H9 (cell line): Measurements from ENCODE around the gene IGF2BP3. TPM values are rescaled to one million over a fixed set of nuclear protein-coding genes. Genes with fewer than 3 reads are reported as not detected.

Source experiments
- DNase-seq: peaks from one replicate; pipeline ENCODE4 v3.0.0-alpha.2; 2017
- H2AFZ ChIP-seq: one replicate; pipeline ENCODE4 v1.6.1; 2013; ENCODE audit warnings: mild to moderate bottlenecking, low read length, control low read depth, moderate library complexity
- H2AK5ac ChIP-seq: 2 replicates; pipeline ENCODE4 v1.6.1; 2013; ENCODE audit warnings: low read length, control low read depth, mixed read lengths; ENCODE audit not compliant: insufficient read length
- H2BK120ac ChIP-seq: one replicate; pipeline ENCODE4 v1.6.1; 2013; ENCODE audit warnings: low read depth, mild to moderate bottlenecking, low read length, control low read depth, inconsistent platforms; ENCODE audit not compliant: poor library complexity, severe bottlenecking
- H2BK12ac ChIP-seq: 2 replicates; pipeline ENCODE4 v1.6.1; 2013; ENCODE audit warnings: low read length, control low read depth, mixed read lengths, low read depth; ENCODE audit not compliant: insufficient read length
- H2BK15ac ChIP-seq: 2 replicates; pipeline ENCODE4 v1.6.1; 2013; ENCODE audit warnings: low read depth, low read length, control low read depth
- H2BK20ac ChIP-seq: one replicate; pipeline ENCODE4 v1.6.1; 2013; ENCODE audit warnings: low read depth, mild to moderate bottlenecking, low read length, control low read depth, inconsistent platforms; ENCODE audit not compliant: poor library complexity, severe bottlenecking
- H2BK5ac ChIP-seq: 2 replicates; pipeline ENCODE4 v1.6.1; 2013; ENCODE audit warnings: low read length, control low read depth, mixed read lengths; ENCODE audit not compliant: insufficient read length
- H3K14ac ChIP-seq: 2 replicates; pipeline ENCODE4 v1.6.1; 2013; ENCODE audit warnings: low read length, control low read depth; ENCODE audit not compliant: insufficient read depth
- H3K18ac ChIP-seq: 2 replicates; pipeline ENCODE4 v1.6.1; 2013; ENCODE audit warnings: low read depth, mild to moderate bottlenecking, mixed read lengths, low read length, control low read depth; ENCODE audit not compliant: insufficient read length
- H3K23ac ChIP-seq: 2 replicates; pipeline ENCODE4 v1.6.1; 2013; ENCODE audit warnings: low read length, control low read depth, mixed read lengths, low read depth; ENCODE audit not compliant: insufficient read length
- H3K23me2 ChIP-seq: 2 replicates; pipeline ENCODE4 v1.6.1; 2013; ENCODE audit warnings: low read depth, mild to moderate bottlenecking, mixed read lengths, low read length, control low read depth; ENCODE audit not compliant: insufficient read length, poor library complexity, severe bottlenecking
- H3K27ac ChIP-seq: 2 replicates; pipeline ENCODE4 v1.5.1; 2013; ENCODE audit warnings: low read length, control low read depth, mixed read lengths, low read depth; ENCODE audit not compliant: insufficient read length
- H3K27me3 ChIP-seq: 2 replicates; pipeline ENCODE4 v1.6.1; 2013; ENCODE audit warnings: low read length, control low read depth, inconsistent platforms; ENCODE audit not compliant: insufficient read depth
- H3K4ac ChIP-seq: 2 replicates; pipeline ENCODE4 v1.6.1; 2013; ENCODE audit warnings: low read depth, mild to moderate bottlenecking, control low read depth, inconsistent platforms, low read length, moderate library complexity
- H3K4me1 ChIP-seq: 2 replicates; pipeline ENCODE4 v1.6.1; 2013; ENCODE audit warnings: low read length, control low read depth, inconsistent platforms; ENCODE audit not compliant: insufficient read depth
- H3K4me2 ChIP-seq: 2 replicates; pipeline ENCODE4 v1.6.1; 2013; ENCODE audit warnings: low read length, control low read depth, mixed read lengths; ENCODE audit not compliant: insufficient read length, insufficient read depth
- H3K56ac ChIP-seq: 2 replicates; pipeline ENCODE4 v1.6.1; 2013; ENCODE audit warnings: low read depth, mild to moderate bottlenecking, mixed read lengths, low read length, control low read depth; ENCODE audit not compliant: insufficient read length
- H3K79me1 ChIP-seq: 2 replicates; pipeline ENCODE4 v1.6.1; 2013; ENCODE audit warnings: low read depth, mild to moderate bottlenecking, moderate library complexity, low read length, control low read depth, inconsistent platforms; ENCODE audit not compliant: insufficient read depth, poor library complexity, severe bottlenecking
- H3K79me2 ChIP-seq: 2 replicates; pipeline ENCODE4 v1.6.1; 2013; ENCODE audit warnings: low read length, control low read depth, inconsistent platforms; ENCODE audit not compliant: insufficient read depth
- H3K9ac ChIP-seq: 2 replicates; pipeline ENCODE4 v1.6.1; 2013; ENCODE audit warnings: low read length, control low read depth, mixed read lengths; ENCODE audit not compliant: insufficient read length; ENCODE audit errors: extremely low read depth
- H3K9me3 ChIP-seq: one replicate; pipeline ENCODE4 v1.6.1; 2013; ENCODE audit warnings: low read depth, low read length, inconsistent platforms; ENCODE audit not compliant: control insufficient read depth
- H3T11ph ChIP-seq: one replicate; pipeline ENCODE4 v1.6.1; 2013; ENCODE audit warnings: mild to moderate bottlenecking, low read length, control low read depth, inconsistent platforms
- H4K20me1 ChIP-seq: one replicate; pipeline ENCODE4 v1.6.1; 2013; ENCODE audit not compliant: control insufficient read depth, insufficient read length, insufficient read depth
- H4K5ac ChIP-seq: 2 replicates; pipeline ENCODE4 v1.6.1; 2013; ENCODE audit warnings: low read depth, mild to moderate bottlenecking, mixed read lengths, low read length, control low read depth; ENCODE audit not compliant: insufficient read length
- H4K8ac ChIP-seq: replicated peaks from 2 replicates; pipeline ENCODE4 v1.6.1; 2013; ENCODE audit warnings: low read length, control low read depth, mixed read lengths, low read depth; ENCODE audit not compliant: insufficient read length
- H4K91ac ChIP-seq: 2 replicates; pipeline ENCODE4 v1.6.1; 2013; ENCODE audit warnings: low read depth, mild to moderate bottlenecking, moderate library complexity, mixed read lengths, low read length, control low read depth; ENCODE audit not compliant: insufficient read length
- H3K27ac Mint-ChIP-seq, 3 experiments: 2 replicates in 2 of 3; 3 replicates in 1 of 3; pipeline ENCODE4 v1.8.0; 2020 to 2021; ENCODE audit warnings: mixed read lengths in 3 of 3, mild to moderate bottlenecking in 1 of 3, moderate library complexity in 1 of 3
- H3K27me3 Mint-ChIP-seq: 2 replicates; pipeline ENCODE4 v1.8.0; 2021; ENCODE audit warnings: low read depth, mild to moderate bottlenecking, moderate library complexity, mixed read lengths
- H3K36me3 Mint-ChIP-seq, 3 experiments: 2 replicates in 2 of 3; 3 replicates in 1 of 3; pipeline ENCODE4 v1.8.0; 2020 to 2021; ENCODE audit warnings: low read depth in 3 of 3, mixed read lengths in 3 of 3; ENCODE audit not compliant: insufficient read depth in 1 of 3
- H3K4me1 Mint-ChIP-seq, 2 experiments: 2 replicates each; pipeline ENCODE4 v1.8.0; 2020; ENCODE audit warnings: mixed read lengths in 2 of 2
- H3K4me3 Mint-ChIP-seq, 2 experiments: 2 replicates in 1 of 2; 3 replicates in 1 of 2; pipeline ENCODE4 v1.8.0; 2020 to 2021; ENCODE audit warnings: mild to moderate bottlenecking in 2 of 2, mixed read lengths in 2 of 2, moderate library complexity in 1 of 2
- H3K9me3 Mint-ChIP-seq, 2 experiments: 2 replicates in 1 of 2; 3 replicates in 1 of 2; pipeline ENCODE4 v1.8.0; 2020; ENCODE audit warnings: mild to moderate bottlenecking in 2 of 2, mixed read lengths in 2 of 2, moderate library complexity in 1 of 2
- WGBS: extraction: QIAGEN DNeasy Blood & Tissue Kit; methylation state at CpG from one replicate; pipeline ENCODE4 v1.1.7; 2013; ENCODE audit warnings: missing lambda C conversion rate, low lambda C conversion rate, mixed read lengths; ENCODE audit not compliant: insufficient read length; ENCODE audit errors: extremely low coverage; 5-methylcytosine and 5-hydroxymethylcytosine counted together
- total RNA-seq: library from RNA; stranded (reverse); gene quantifications from 2 replicates; pipeline ENCODE4 v1.2.1, GENCODE V29; 2021
- TF ChIP-seq, protein P1 (sequence below): fragments of 200-600 bp; sonication (generic); conservative IDR thresholded peaks from 3 replicates; pipeline ENCODE4 v1.8.0; 2021; ENCODE audit warnings: antibody characterized with exemption, mild to moderate bottlenecking

The IGF2BP3 gene
- total RNA-seq, 1 experiment from 2014 or later, result 197 TPM

DNA sequence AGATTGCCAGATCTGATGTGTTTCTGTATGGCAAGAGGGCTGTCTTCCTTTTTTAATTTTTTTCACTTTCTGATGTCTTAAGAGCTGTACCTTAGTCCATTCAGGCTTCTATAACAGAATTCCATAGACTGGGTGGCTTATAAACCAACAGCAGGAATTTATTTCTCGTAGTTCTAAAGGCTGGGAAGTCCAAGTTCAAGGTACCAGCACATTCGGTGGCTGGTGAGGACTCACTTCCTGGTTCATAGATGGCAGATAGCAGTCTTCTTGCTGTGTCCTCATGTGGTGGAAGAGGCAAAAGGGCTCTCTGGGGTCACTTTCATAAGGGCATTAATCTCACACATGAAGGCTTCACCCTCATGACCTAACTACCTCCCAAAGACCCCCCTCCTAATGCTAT lies 202.9 kb downstream of the IGF2BP3 start:
- H2BK12ac ChIP-seq, result no peak overlapping the region
- H3K23me2 ChIP-seq, result no peaks in the 10 kb centered on the region
- H3K4me3 Mint-ChIP-seq, result no peak overlapping the region
- WGBS, result no CpG with 5 or more reads among the region's 2 CpGs
- no peaks in the 10 kb centered on the region for H3K9me3 ChIP-seq
- peaks cover 0 to 4% of the 10 kb centered on the region in 2 experiments; a peak in 1 of 4 replicates for H3K4me1 Mint-ChIP-seq
- H4K91ac ChIP-seq, result no peak overlapping the region
- H3K4ac ChIP-seq, result no peak overlapping the region
- H2AK5ac ChIP-seq, result no peak overlapping the region
- no peak overlapping the region for H3K23ac ChIP-seq
- H3K79me1 ChIP-seq, result no peaks in the 10 kb centered on the region
- H3K27me3 Mint-ChIP-seq, result peaks cover 2% of the 10 kb centered on the region; the same call in 1 of the 2 replicates
- no peak overlapping the region for H3K27ac ChIP-seq
- H3K9me3 Mint-ChIP-seq, result no peaks in the 10 kb centered on the region
- no peak for DNase-seq
- no peaks in the 10 kb centered on the region for H4K20me1 ChIP-seq
- H3K18ac ChIP-seq, result no peak overlapping the region
- H4K5ac ChIP-seq, result no peak overlapping the region
- no peak overlapping the region for H3T11ph ChIP-seq
- H3K27me3 ChIP-seq, result no peaks in the 10 kb centered on the region
- H3K56ac ChIP-seq, result no peak overlapping the region
- no peak overlapping the region for H3K27ac Mint-ChIP-seq
- H3K4me2 ChIP-seq, result no peak overlapping the region
- H3K14ac ChIP-seq, result no peak overlapping the region
- H3K9ac ChIP-seq, result no peak overlapping the region
- no peak overlapping the region for H2BK120ac ChIP-seq
- no peak overlapping the region for H2BK5ac ChIP-seq
- TF ChIP-seq, protein P1, sequence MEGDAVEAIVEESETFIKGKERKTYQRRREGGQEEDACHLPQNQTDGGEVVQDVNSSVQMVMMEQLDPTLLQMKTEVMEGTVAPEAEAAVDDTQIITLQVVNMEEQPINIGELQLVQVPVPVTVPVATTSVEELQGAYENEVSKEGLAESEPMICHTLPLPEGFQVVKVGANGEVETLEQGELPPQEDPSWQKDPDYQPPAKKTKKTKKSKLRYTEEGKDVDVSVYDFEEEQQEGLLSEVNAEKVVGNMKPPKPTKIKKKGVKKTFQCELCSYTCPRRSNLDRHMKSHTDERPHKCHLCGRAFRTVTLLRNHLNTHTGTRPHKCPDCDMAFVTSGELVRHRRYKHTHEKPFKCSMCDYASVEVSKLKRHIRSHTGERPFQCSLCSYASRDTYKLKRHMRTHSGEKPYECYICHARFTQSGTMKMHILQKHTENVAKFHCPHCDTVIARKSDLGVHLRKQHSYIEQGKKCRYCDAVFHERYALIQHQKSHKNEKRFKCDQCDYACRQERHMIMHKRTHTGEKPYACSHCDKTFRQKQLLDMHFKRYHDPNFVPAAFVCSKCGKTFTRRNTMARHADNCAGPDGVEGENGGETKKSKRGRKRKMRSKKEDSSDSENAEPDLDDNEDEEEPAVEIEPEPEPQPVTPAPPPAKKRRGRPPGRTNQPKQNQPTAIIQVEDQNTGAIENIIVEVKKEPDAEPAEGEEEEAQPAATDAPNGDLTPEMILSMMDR, result no peak
- H4K8ac ChIP-seq, result no peak overlapping the region
- no peaks in the 10 kb centered on the region for H3K79me2 ChIP-seq
- H3K4me1 ChIP-seq, result no peaks in the 10 kb centered on the region
- H3K36me3 Mint-ChIP-seq, result no peaks in the 10 kb centered on the region
- H2AFZ ChIP-seq, result no peak overlapping the region
- H2BK15ac ChIP-seq, result no peak overlapping the region
- no peak overlapping the region for H2BK20ac ChIP-seq
